NCI-H2107 treated with DMSO at 0.1 percent for 48 hours (cell line): Measurements from ENCODE around the gene PROC.
"Not testable (repeated sequence)": the region's sequence is repeated elsewhere in the genome, so short reads cannot be mapped to it uniquely, and the experiment has no call there.

Experiments
- DNase-seq: peaks from one replicate; lab custom pipeline; 2025; ENCODE audit not compliant: unreplicated experiment; lab: John Stamatoyannopoulos, UW

PROC gene

GRCh38 chr2:127425540-127426490 lies 7.6 kb downstream of the PROC start:
- DNase-seq, result no peak

- DNase-seq, result no peak
Observed at GRCh38 chr2:127426501-127427354, 8.5 kb downstream of the PROC start.

- no peak for DNase-seq
Observed at GRCh38 chr2:127427376-127428056, 9.3 kb downstream of the PROC start.

GRCh38 chr2:127428057-127428814 lies 10.0 kb downstream of the PROC start:
- DNase-seq, result no peak

- no peak for DNase-seq
Observed at GRCh38 chr2:127428815-127429109, 10.5 kb downstream of the PROC start.

- no peak for DNase-seq
Observed at GRCh38 chr2:127429291-127429690, 11.1 kb downstream of the PROC start.

GRCh38 chr2:127429844-127430425 lies 11.7 kb downstream of the PROC start:
- no peak for DNase-seq

- no peak for DNase-seq
Observed at GRCh38 chr2:127431408-127432023, 13.3 kb downstream of the PROC start.

- no peak for DNase-seq
Observed at GRCh38 chr2:127434515-127434914, 16.3 kb downstream of the PROC start.

- no peak for DNase-seq
Observed at GRCh38 chr2:127437056-127437455, 18.8 kb downstream of the PROC start.

- DNase-seq, result no peak
Observed at GRCh38 chr2:127437781-127438726, 19.8 kb downstream of the PROC start.

GRCh38 chr2:127439343-127439742 lies 21.1 kb downstream of the PROC start:
- no peak for DNase-seq

GRCh38 chr2:127448526-127448925 lies 30.3 kb downstream of the PROC start:
- no peak for DNase-seq

GRCh38 chr2:127449414-127449813 lies 31.2 kb downstream of the PROC start:
- DNase-seq, result no peak

- no peak for DNase-seq
Observed at GRCh38 chr2:127449898-127450297, 31.7 kb downstream of the PROC start.

GRCh38 chr2:127451981-127452380 lies 33.8 kb downstream of the PROC start:
- DNase-seq, result no peak

- not testable (repeated sequence) for DNase-seq
Observed at GRCh38 chr2:127452423-127452822, 34.2 kb downstream of the PROC start.

- no peak for DNase-seq
Observed at GRCh38 chr2:127453013-127453391, 34.8 kb downstream of the PROC start.
